Ovary (tissue), 9 donors: Measurements from ENCODE around the gene BAIAP2L2. TPM values are rescaled to one million over a fixed set of nuclear protein-coding genes. Genes with fewer than 3 reads are reported as not detected.

Source experiments
- DNase-seq, 5 donors: peaks; one replicate each; pipeline ENCODE4 v3.0.0-alpha.2; 2019 to 2020
- H3K27ac ChIP-seq, 2 donors: fragments of 200-600 bp; one replicate each; pipeline versions ENCODE4 v1.5.1 to v1.8.0; 2019 to 2022
- H3K27me3 ChIP-seq: fragments of 200-600 bp; one replicate; pipeline ENCODE4 v1.8.0; 2022
- H3K36me3 ChIP-seq: fragments of 200-600 bp; sonication (generic); one replicate; pipeline ENCODE4 v1.5.1; 2019
- H3K4me1 ChIP-seq: one replicate; pipeline ENCODE4 v1.8.1; 2013; ENCODE audit warnings: mild to moderate bottlenecking, moderate library complexity; ENCODE audit not compliant: insufficient read depth
- H3K4me3 ChIP-seq: fragments of 200-600 bp; sonication (generic); one replicate; pipeline ENCODE4 v1.5.1; 2017
- H3K9me3 ChIP-seq, 2 donors: fragments of 200-600 bp in 1 of 2; sonication (generic) in 1 of 2; one replicate each; pipeline versions ENCODE4 v1.5.1 to v1.8.1; 2013 to 2019; ENCODE audit warnings: mild to moderate bottlenecking in 1 of 2, moderate library complexity in 1 of 2
- EP300 ChIP-seq: sonication (generic); formaldehyde crosslinking; IDR thresholded peaks from one replicate; pipeline ENCODE4 v1.6.1; 2017; ENCODE audit warnings: antibody characterized with exemption
- POLR2A ChIP-seq: fragments of 450-650 bp; IDR thresholded peaks from one replicate; pipeline ENCODE4 v1.6.1; 2017; ENCODE audit warnings: antibody characterized with exemption, mild to moderate bottlenecking, moderate library complexity
- WGBS, 3 donors: extraction: QIAGEN DNeasy Blood & Tissue Kit in 1 of 3; methylation state at CpG; one replicate each; pipeline versions ENCODE4 v1.1.5 to v1.1.7; 2013 to 2017; 5-methylcytosine and 5-hydroxymethylcytosine counted together
- intact Hi-C, 4 donors: fragments of 100-400 bp; cut with DNase I; formaldehyde crosslinking; loops; one replicate each; pipeline versions ENCODE4 v1.11.0 to v1.15.1; 2022 to 2023
- polyA plus RNA-seq, 2 donors: library from polyadenylated mRNA; stranded (reverse); fragments of 200-250 nt in 1 of 2; fragments of 350-450 nt in 1 of 2; fragmentation: Illumina TruSeq in 1 of 2; extraction: RNeasy Lipid Tissue Mini Kit (QIAGEN cat#74804) in 1 of 2; gene quantifications; one replicate each; pipeline ENCODE4 v1.2.3, GENCODE V29; 2013 to 2014
- total RNA-seq, 7 donors: library from RNA; depleted of rRNA in 2 of 7; stranded (reverse); fragments of >200 nt in 2 of 7; fragmentation: NEBNext Ultra II Directional in 3 of 7; extraction: Animal tissue kit (Norgen Biotek cat#: 25700) in 3 of 7; gene quantifications; one replicate each; pipeline versions ENCODE4 v1.1.0 to v1.2.4, GENCODE V29; 2016 to 2023
- TF ChIP-seq, protein P1 (sequence below), 3 donors: fragments of 450-650 bp in 2 of 3; fragments of 200-600 bp in 1 of 3; IDR thresholded peaks; one replicate each; pipeline versions ENCODE4 v1.5.1 to v1.8.0; 2016 to 2022; ENCODE audit warnings: antibody characterized with exemption in 3 of 3, mild to moderate bottlenecking in 1 of 3
- donor health status: DM: no; HTN: no; CAD: no; lungs with moderate emphysema.
- donor health status: DM: no; HTN: no; CAD: no.
- donor health status: Bipolar disorder and iron deficiency.
- donor health status: DM: yes; HTN: yes; CAD: no.
- donor health status: DM: no; HTN: no; CAD: no.
- donor health status: DM: yes; HTN: yes; CAD: no.

BAIAP2L2 gene
- total and polyA plus RNA-seq, 9 donors, result 0.40 to 3.1 (median 1.2) TPM; not detected in 1

DNA sequence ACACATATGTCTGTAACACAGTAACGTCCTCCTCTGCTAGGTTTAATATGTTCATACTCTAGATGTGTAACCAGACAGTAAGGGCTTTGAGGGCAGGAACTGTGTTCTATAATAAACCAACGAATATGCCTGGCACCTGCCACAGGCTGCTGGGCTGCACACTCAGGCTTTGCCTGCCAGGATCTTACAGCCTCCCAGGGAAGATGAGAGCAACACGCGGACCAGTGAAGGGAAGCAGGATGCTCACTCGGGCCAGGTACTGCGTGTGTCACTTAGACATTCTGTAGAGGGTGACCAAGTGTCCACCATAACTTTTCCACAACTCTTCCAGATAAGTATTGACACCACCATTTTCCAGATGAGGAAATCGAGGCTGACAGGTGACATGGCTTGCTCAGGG is 21.7 kb upstream of the BAIAP2L2 start:
- H3K36me3 ChIP-seq, result no peaks in the 10 kb centered on the region
- peaks cover 2% of the 10 kb centered on the region for H3K4me1 ChIP-seq
- no peak overlapping the region for H3K4me3 ChIP-seq
- no peak overlapping the region for H3K27ac ChIP-seq
- intact Hi-C loops, result no loop called here
- no peaks in the 10 kb centered on the region for H3K9me3 ChIP-seq
- no peaks in the 10 kb centered on the region for H3K27me3 ChIP-seq
- TF ChIP-seq POLR2A (no peak), EP300 (no peak)
- TF ChIP-seq, protein P1, sequence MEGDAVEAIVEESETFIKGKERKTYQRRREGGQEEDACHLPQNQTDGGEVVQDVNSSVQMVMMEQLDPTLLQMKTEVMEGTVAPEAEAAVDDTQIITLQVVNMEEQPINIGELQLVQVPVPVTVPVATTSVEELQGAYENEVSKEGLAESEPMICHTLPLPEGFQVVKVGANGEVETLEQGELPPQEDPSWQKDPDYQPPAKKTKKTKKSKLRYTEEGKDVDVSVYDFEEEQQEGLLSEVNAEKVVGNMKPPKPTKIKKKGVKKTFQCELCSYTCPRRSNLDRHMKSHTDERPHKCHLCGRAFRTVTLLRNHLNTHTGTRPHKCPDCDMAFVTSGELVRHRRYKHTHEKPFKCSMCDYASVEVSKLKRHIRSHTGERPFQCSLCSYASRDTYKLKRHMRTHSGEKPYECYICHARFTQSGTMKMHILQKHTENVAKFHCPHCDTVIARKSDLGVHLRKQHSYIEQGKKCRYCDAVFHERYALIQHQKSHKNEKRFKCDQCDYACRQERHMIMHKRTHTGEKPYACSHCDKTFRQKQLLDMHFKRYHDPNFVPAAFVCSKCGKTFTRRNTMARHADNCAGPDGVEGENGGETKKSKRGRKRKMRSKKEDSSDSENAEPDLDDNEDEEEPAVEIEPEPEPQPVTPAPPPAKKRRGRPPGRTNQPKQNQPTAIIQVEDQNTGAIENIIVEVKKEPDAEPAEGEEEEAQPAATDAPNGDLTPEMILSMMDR (IDR thresholded peaks at IDR 0.05), result no peak
- 88 to 93% (median 90%) methylated on average over 7 of the region's 7 CpGs for WGBS, 3 donors
- peak in 1 of 5 donors; percentile 8 for DNase-seq

DNA sequence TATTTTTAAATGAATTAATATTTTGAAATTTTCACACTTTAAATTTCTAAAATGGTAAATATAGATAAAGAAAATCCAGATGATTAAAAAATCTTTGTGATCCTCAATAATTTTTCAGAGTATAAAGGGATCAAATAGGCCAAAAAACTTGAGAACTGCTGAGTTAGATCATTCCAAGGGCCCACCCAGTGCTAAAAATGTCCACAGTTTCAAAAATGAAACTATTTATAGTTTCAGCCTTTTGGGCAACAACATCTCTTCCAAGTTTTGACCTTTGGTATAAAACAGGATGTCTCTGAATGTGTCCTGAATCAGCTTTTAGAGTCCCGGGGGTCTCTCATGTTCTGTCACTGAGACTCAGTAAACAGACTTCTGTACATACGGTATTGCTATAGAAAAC is 20.9 kb upstream of the BAIAP2L2 start:
- Histone ChIP-seq H3K27me3 (no peaks in the 10 kb centered on the region), H3K27ac (no peak overlapping the region), H3K4me1 (peaks cover 2% of the 10 kb centered on the region), H3K9me3 (no peaks in the 10 kb centered on the region), H3K4me3 (no peak overlapping the region), H3K36me3 (no peaks in the 10 kb centered on the region)
- TF ChIP-seq POLR2A (no peak), EP300 (no peak)
- TF ChIP-seq, protein P1 (IDR thresholded peaks at IDR 0.05), result no peak
- intact Hi-C loops, result no loop called here
- 20 to 38% (median 24%) methylated on average over 2 of the region's 2 CpGs for WGBS, 3 donors
- no peak for DNase-seq

DNA sequence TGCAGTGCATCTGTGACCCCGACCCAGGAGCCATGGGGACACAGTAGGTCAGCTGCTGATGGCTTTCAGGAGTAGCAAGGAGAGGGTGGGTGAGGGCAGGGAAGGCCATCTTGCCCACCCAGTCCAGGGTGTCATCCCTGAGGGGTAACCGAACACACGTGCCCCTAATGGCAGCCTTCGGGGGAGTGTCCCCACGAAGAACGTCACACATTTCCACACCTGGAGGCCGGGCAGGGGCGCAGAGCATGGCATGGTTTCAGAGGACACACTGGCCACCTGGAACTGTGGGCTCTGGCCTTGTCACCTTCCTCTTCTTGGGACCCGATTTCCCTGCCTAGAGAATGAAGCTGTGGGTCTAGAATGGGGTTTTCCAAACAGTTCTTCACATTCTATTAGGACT is 19.4 kb upstream of the BAIAP2L2 start:
- H3K9me3 ChIP-seq, result no peaks in the 10 kb centered on the region
- no peak overlapping the region for H3K4me3 ChIP-seq
- no peak for DNase-seq
- 86 to 92% (median 90%) methylated on average over 9 of the region's 9 CpGs for WGBS, 3 donors
- no peak overlapping the region for H3K27ac ChIP-seq
- H3K4me1 ChIP-seq, result peaks cover 2% of the 10 kb centered on the region
- intact Hi-C loops, result no loop called here
- TF ChIP-seq POLR2A (no peak), EP300 (no peak)
- TF ChIP-seq, protein P1 (IDR thresholded peaks at IDR 0.05), result no peak
- no peaks in the 10 kb centered on the region for H3K36me3 ChIP-seq
- no peaks in the 10 kb centered on the region for H3K27me3 ChIP-seq

DNA sequence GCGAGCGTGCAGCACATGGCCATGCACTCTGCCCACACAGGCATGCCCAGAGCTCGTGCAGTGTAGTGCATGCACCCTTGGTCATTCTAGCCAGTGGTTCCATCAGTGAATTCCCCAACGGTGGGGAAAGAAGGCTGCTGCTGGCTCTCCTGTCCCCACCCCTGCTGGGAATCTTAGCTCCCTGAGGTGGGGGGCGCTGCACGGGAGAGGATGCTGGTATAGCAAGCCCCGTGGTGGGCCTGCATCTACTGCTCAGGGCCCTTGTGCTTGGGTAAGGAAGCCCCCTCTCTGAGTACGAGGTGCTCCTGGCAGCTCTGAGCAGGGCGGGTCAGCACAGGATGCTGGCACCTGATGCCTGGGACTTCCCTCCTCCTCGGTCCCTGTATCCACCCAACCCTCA is 18.5 kb upstream of the BAIAP2L2 start:
- Histone ChIP-seq H3K4me1 (peaks cover 2% of the 10 kb centered on the region), H3K9me3 (no peaks in the 10 kb centered on the region), H3K36me3 (no peaks in the 10 kb centered on the region), H3K4me3 (no peak overlapping the region), H3K27ac (no peak overlapping the region), H3K27me3 (no peaks in the 10 kb centered on the region)
- intact Hi-C loops, result no loop called here
- DNase-seq, result no peak
- WGBS, 3 donors, result 81 to 87% (median 85%) methylated on average over 10 of the region's 10 CpGs
- TF ChIP-seq POLR2A, result no peak
- TF ChIP-seq, protein P1 (IDR thresholded peaks at IDR 0.05), result no peak
- no peak for TF ChIP-seq EP300

DNA sequence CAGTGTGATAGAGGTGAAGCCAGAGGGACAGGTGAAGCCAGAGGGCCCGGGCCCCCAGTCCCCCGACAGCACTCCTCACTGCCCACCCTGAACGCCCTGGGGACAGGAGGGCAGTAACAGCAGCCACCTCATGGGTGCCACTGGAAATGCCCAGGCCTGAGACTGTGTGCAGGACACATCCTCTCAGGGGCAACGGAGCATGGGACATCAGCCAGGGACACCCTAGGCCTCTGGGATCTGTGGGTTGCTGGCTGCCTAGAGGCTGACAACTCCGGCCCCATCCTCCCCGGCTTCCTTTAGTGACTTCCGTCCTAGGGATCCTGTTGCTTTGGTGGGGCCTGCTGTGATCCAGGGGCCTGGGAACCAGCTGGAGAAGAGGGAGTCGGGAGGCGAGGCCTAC is 17.4 kb upstream of the BAIAP2L2 start:
- no peaks in the 10 kb centered on the region for H3K36me3 ChIP-seq
- no peak overlapping the region for H3K4me3 ChIP-seq
- H3K4me1 ChIP-seq, result peaks cover 2% of the 10 kb centered on the region
- no peaks in the 10 kb centered on the region for H3K27me3 ChIP-seq
- WGBS, 3 donors, result 92 to 97% (median 97%) methylated on average over 9 of the region's 9 CpGs
- H3K9me3 ChIP-seq, result no peaks in the 10 kb centered on the region
- no peak for DNase-seq
- intact Hi-C loops, result no loop called here
- H3K27ac ChIP-seq, result no peak overlapping the region
- TF ChIP-seq EP300, result no peak
